PFSK-1 (cell line): ENCODE results near the gene CLSTN1.

Experiments
- FOXP2 ChIP-seq: optimal IDR thresholded peaks from 2 replicates; pipeline ENCODE3; 2011; ENCODE audit warnings: borderline replicate concordance, control low read depth, inconsistent platforms; ENCODE audit not compliant: insufficient read depth; ENCODE audit errors: extremely low read length, extremely low read depth
- POLR2AphosphoS5 ChIP-seq: IDR thresholded peaks from 2 replicates; pipeline ENCODE4 v1.6.1; 2012; ENCODE audit warnings: low read depth, mild to moderate bottlenecking, control low read depth, low read length, moderate library complexity
- SIN3A ChIP-seq: IDR thresholded peaks from 2 replicates; pipeline ENCODE4 v1.6.1; 2012; ENCODE audit warnings: mild to moderate bottlenecking, low read length, moderate library complexity, borderline replicate concordance; ENCODE audit not compliant: insufficient read depth
- TAF1 ChIP-seq: IDR thresholded peaks from 2 replicates; pipeline ENCODE4 v1.6.1; 2012; ENCODE audit warnings: low read length, control low read depth, borderline replicate concordance; ENCODE audit not compliant: insufficient read depth
- TF ChIP-seq, protein P1 (sequence below), 2 experiments: IDR thresholded peaks; 2 replicates each; pipeline versions ENCODE4 v1.6.1 to v1.8.0; 2011 to 2012; ENCODE audit warnings: low read depth in 2 of 2, low read length in 2 of 2, control low read depth in 1 of 2, inconsistent platforms in 1 of 2, mild to moderate bottlenecking in 1 of 2, moderate library complexity in 1 of 2; ENCODE audit not compliant: insufficient read depth in 1 of 2

Gene CLSTN1

DNA sequence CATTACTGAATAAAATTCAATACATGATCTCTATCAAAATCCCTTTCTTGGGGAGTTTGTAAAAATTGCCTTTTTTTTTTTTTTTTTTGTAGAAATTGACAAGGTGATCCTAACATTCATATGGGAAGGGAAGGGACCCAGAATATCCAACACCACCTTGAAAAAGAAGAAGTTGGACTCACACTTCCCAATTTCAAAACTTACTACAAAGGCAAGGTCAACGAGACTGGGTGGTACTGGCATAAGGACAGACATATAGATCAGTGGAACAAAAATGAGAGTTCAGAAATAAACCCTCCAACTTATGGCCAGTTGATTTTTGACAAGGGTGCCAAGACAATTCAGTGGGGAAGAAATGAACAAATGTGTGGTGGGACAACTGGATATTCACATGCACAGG, 31.4 kb upstream of the CLSTN1 start:
- TF ChIP-seq TAF1 (no peak), SIN3A (no peak), POLR2AphosphoS5 (no peak), FOXP2 (no peak)
- TF ChIP-seq, protein P1, sequence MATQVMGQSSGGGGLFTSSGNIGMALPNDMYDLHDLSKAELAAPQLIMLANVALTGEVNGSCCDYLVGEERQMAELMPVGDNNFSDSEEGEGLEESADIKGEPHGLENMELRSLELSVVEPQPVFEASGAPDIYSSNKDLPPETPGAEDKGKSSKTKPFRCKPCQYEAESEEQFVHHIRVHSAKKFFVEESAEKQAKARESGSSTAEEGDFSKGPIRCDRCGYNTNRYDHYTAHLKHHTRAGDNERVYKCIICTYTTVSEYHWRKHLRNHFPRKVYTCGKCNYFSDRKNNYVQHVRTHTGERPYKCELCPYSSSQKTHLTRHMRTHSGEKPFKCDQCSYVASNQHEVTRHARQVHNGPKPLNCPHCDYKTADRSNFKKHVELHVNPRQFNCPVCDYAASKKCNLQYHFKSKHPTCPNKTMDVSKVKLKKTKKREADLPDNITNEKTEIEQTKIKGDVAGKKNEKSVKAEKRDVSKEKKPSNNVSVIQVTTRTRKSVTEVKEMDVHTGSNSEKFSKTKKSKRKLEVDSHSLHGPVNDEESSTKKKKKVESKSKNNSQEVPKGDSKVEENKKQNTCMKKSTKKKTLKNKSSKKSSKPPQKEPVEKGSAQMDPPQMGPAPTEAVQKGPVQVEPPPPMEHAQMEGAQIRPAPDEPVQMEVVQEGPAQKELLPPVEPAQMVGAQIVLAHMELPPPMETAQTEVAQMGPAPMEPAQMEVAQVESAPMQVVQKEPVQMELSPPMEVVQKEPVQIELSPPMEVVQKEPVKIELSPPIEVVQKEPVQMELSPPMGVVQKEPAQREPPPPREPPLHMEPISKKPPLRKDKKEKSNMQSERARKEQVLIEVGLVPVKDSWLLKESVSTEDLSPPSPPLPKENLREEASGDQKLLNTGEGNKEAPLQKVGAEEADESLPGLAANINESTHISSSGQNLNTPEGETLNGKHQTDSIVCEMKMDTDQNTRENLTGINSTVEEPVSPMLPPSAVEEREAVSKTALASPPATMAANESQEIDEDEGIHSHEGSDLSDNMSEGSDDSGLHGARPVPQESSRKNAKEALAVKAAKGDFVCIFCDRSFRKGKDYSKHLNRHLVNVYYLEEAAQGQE (IDR thresholded peaks at IDR 0.05; ENCODE audit: insufficient read depth in 1 of 2, low read depth in 2 of 2, low read length in 2 of 2): no peak

DNA sequence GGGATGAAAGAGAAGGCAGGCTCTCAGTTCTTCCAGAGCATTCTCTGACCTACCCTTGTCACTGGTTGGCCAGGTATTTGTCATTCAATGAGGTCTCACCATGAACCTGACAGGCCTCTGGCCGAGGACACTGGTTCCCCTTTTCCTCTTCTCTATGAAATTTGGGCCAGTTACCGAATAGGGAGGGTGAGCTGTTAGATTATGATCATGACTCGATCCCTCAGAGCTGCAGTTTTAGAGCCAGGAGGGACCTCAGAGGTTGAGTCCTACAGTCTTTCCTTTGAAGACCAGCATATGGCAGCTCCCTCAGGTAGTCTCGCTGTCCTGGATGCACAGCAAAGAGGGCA, 29.5 kb upstream of the CLSTN1 start:
- TF ChIP-seq POLR2AphosphoS5: no peak

DNA sequence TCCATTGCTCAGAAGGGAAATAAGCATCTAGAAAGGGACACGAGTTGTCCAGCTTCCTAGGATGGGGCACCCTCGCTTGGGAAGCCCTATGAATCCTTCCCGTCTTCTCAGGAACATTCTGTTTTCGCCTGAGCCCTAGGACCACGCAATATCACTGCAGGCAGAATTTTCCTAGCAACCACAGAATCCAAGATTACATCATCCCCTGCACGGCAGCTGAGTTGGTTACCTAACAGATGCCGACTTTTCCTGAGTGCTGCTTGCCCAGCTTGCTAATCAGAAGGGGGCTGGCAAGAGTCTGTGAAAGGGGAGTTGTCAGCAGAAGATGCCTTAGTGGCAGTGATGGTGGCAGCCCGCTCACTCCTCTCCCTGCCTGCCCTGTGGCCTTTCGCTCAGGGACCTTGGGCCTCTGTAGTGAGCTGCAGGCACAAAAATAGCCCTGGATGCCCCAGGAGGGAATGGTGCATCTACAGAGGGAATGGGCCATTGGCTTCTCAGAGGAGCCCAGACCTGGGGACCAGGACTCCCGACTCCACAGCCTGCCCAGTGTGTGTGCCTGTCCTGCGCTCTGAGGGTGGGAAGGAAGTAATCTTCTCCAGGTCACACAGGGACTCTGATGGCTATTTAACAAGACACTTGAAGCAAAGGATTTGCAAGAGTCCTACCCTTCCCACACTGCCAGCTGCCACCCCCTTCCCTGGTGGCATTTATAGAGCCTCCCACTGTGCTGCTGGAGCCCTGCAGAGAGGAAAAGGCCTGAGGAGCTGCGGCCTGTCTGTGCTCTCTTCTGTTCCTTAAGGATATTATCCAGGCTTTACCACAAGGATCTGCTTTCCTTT, 28.9 kb upstream of the CLSTN1 start:
- TF ChIP-seq TAF1: no peak
- TF ChIP-seq, protein P1 (IDR thresholded peaks at IDR 0.05; ENCODE audit: insufficient read depth in 1 of 2, low read depth in 2 of 2, low read length in 2 of 2): no peak
- TF ChIP-seq SIN3A: no peak
- no peak for TF ChIP-seq POLR2AphosphoS5
- TF ChIP-seq FOXP2: no peak

DNA sequence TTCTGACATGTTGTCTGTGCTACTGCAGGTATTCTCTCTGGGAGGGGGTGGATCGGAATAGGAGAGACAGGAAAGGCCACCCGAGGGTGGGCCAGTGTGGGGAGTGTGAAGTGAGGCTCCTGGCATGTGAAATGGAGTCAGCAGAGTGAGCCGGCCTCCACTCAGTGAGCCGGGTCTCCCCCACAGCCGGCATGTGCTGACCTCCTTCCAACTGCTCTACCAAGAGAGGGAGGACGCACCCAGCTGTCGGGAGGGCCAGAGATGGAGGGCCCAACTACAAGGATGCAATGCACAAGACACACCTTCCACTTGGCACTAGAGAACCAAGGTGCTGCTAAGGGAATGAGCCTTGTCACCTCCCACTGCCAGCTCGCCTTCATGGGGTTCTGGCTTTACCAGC, 28.2 kb upstream of the CLSTN1 start:
- TF ChIP-seq TAF1 (no peak), SIN3A (no peak), POLR2AphosphoS5 (no peak), FOXP2 (no peak)
- TF ChIP-seq, protein P1 (IDR thresholded peaks at IDR 0.05; ENCODE audit: insufficient read depth in 1 of 2, low read depth in 2 of 2, low read length in 2 of 2): no peak

DNA sequence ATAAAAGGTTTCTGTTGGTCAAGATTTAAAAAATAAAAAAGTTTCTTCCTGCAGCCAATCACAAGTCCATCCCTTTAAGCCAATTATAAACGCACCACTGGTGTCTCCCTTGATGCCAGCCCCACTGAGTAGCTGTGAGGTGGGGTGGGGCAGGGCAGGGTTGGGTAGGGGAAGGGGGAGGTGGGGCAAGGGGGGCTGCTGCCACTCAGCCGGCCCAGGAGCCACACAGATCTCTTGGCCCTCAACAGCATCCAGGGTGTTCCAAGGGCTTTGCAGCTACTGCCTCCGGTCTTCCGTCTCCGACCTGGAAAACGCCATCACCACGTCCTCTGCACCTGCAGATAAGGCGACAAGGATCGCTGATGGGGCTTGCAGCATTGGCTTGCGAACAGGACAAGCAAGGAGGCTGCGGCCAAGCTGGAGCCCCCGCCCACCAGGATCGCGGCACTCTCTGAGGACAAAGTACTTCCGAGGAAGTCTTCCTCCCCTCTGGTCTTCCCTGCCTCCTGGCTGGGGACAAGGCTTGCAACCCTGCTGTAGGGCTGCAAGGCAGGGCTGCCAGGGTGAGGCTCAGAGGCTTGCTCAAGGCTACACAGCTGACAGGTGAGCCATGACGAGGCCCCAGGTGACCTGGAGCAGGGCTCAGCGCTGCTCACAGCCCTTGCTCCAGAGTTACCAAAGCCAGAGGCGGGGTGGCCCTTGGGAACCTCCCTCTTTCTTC, 26.8 kb upstream of the CLSTN1 start:
- TF ChIP-seq TAF1 (no peak), POLR2AphosphoS5 (no peak), SIN3A (no peak), FOXP2 (no peak)
- TF ChIP-seq, protein P1 (IDR thresholded peaks at IDR 0.05; ENCODE audit: insufficient read depth in 1 of 2, low read depth in 2 of 2, low read length in 2 of 2): no peak
